ENCODE data around the gene GNLY.

Gene GNLY

GRCh38 chr2:85674417-85674816, 19.7 kb upstream of the GNLY start:
- Histone ChIP-seq H3K4me3 (ENCODE audit: low read length) (no peak overlapping the region), H3K4me1 (ENCODE audit: low read length) (peaks cover 45% of the 10 kb centered on the region), H3K9ac (ENCODE audit: low read length) (no peak overlapping the region), H4K20me1 (ENCODE audit: insufficient read depth, low read length) (no peaks in the 10 kb centered on the region), H3K27ac (ENCODE audit: low read length) (no peak overlapping the region), H3K4me2 (ENCODE audit: low read length) (no peak overlapping the region), H3K79me2 (ENCODE audit: low read length) (no peaks in the 10 kb centered on the region), H3K9me3 (ENCODE audit: insufficient read depth, low read length) (no peaks in the 10 kb centered on the region), H3K27me3 (ENCODE audit: low read depth, low read length) (peaks cover 25% of the 10 kb centered on the region), H2AFZ (ENCODE audit: low read depth, low read length) (no peak overlapping the region), H3K36me3 (replicated peaks; ENCODE audit: low read depth, low read length) (no peaks in the 10 kb centered on the region)
- no peak for TF ChIP-seq CTCF (IDR thresholded peaks at IDR 0.05; ENCODE audit: low read depth, low read length)
- TF ChIP-seq EZH2phosphoT487 (IDR thresholded peaks at IDR 0.05; ENCODE audit: low read depth) = no peak

- Histone ChIP-seq H3K9me3 (ENCODE audit: insufficient read depth, low read length) (no peaks in the 10 kb centered on the region), H3K4me2 (ENCODE audit: low read length) (no peak overlapping the region), H4K20me1 (ENCODE audit: insufficient read depth, low read length) (no peaks in the 10 kb centered on the region), H3K79me2 (ENCODE audit: low read length) (no peaks in the 10 kb centered on the region), H3K9ac (ENCODE audit: low read length) (no peak overlapping the region), H3K4me1 (ENCODE audit: low read length) (peaks cover 35% of the 10 kb centered on the region), H3K4me3 (ENCODE audit: low read length) (no peak overlapping the region), H2AFZ (ENCODE audit: low read depth, low read length) (no peak overlapping the region), H3K27me3 (ENCODE audit: low read depth, low read length) (peaks cover 22% of the 10 kb centered on the region), H3K36me3 (replicated peaks; ENCODE audit: low read depth, low read length) (no peaks in the 10 kb centered on the region), H3K27ac (ENCODE audit: low read length) (no peak overlapping the region)
- no peak for TF ChIP-seq CTCF (IDR thresholded peaks at IDR 0.05; ENCODE audit: low read depth, low read length)
- TF ChIP-seq EZH2phosphoT487 (IDR thresholded peaks at IDR 0.05; ENCODE audit: low read depth) = no peak
These were observed 18.7 kb upstream of the GNLY start for GRCh38 chr2:85675427-85675826.

- H2AFZ ChIP-seq (ENCODE audit: low read depth, low read length) = no peak overlapping the region
- H3K36me3 ChIP-seq (replicated peaks; ENCODE audit: low read depth, low read length) = no peaks in the 10 kb centered on the region
- H3K9ac ChIP-seq (ENCODE audit: low read length) = no peak overlapping the region
- H3K4me3 ChIP-seq (ENCODE audit: low read length) = no peak overlapping the region
- no peaks in the 10 kb centered on the region for H3K9me3 ChIP-seq (ENCODE audit: insufficient read depth, low read length)
- H3K27ac ChIP-seq (ENCODE audit: low read length) = no peak overlapping the region
- peaks cover 23% of the 10 kb centered on the region for H3K27me3 ChIP-seq (ENCODE audit: low read depth, low read length)
- H3K79me2 ChIP-seq (ENCODE audit: low read length) = no peaks in the 10 kb centered on the region
- H3K4me1 ChIP-seq (ENCODE audit: low read length) = peaks cover 29% of the 10 kb centered on the region
- no peak for TF ChIP-seq CTCF (IDR thresholded peaks at IDR 0.05; ENCODE audit: low read depth, low read length)
- H4K20me1 ChIP-seq (ENCODE audit: insufficient read depth, low read length) = no peaks in the 10 kb centered on the region
- no peak overlapping the region for H3K4me2 ChIP-seq (ENCODE audit: low read length)
These were observed 18.2 kb upstream of the GNLY start for GRCh38 chr2:85675866-85676548.

- Histone ChIP-seq H3K4me2 (ENCODE audit: low read length) (no peak overlapping the region), H4K20me1 (ENCODE audit: insufficient read depth, low read length) (no peaks in the 10 kb centered on the region), H3K27me3 (ENCODE audit: low read depth, low read length) (peaks cover 13% of the 10 kb centered on the region), H3K36me3 (replicated peaks; ENCODE audit: low read depth, low read length) (no peaks in the 10 kb centered on the region), H3K9me3 (ENCODE audit: insufficient read depth, low read length) (no peaks in the 10 kb centered on the region), H3K9ac (ENCODE audit: low read length) (no peak overlapping the region), H3K79me2 (ENCODE audit: low read length) (no peaks in the 10 kb centered on the region), H3K27ac (ENCODE audit: low read length) (no peak overlapping the region), H2AFZ (ENCODE audit: low read depth, low read length) (no peak overlapping the region), H3K4me1 (ENCODE audit: low read length) (peaks cover 5% of the 10 kb centered on the region; the same call in 1 of the 2 replicates), H3K4me3 (ENCODE audit: low read length) (no peak overlapping the region)
- TF ChIP-seq EZH2phosphoT487 (IDR thresholded peaks at IDR 0.05; ENCODE audit: low read depth) (no peak), CTCF (IDR thresholded peaks at IDR 0.05; ENCODE audit: low read depth, low read length) (no peak)
These were observed 15.8 kb upstream of the GNLY start for GRCh38 chr2:85678377-85678776.

Measured in OCI-LY3 (cell line).